Testis (tissue), 2 donors: Measurements from ENCODE around the gene FAM117B.

ENCODE experiments used
- CTCF ChIP-seq, 3 experiments: fragments of 450-650 bp in 2 of 3; fragments of 200-600 bp in 1 of 3; sonication (generic) in 1 of 3; IDR thresholded peaks; one replicate each; pipeline ENCODE4 v1.5.1; 2016 to 2019; ENCODE audit warnings: antibody characterized with exemption in 3 of 3, mild to moderate bottlenecking in 2 of 3, moderate library complexity in 1 of 3
- POLR2A ChIP-seq: fragments of 450-650 bp; IDR thresholded peaks from one replicate; pipeline ENCODE4 v1.6.1; 2017; ENCODE audit warnings: antibody characterized with exemption, mild to moderate bottlenecking, moderate library complexity

- no peak for TF ChIP-seq POLR2A
- TF ChIP-seq CTCF (IDR thresholded peaks at IDR 0.05), result no peak
These were observed 108.8 kb downstream of the FAM117B start for GRCh38 chr2:202743613-202744012.
